ENCODE results near the gene TRNT1.

GRCh38 chr3:3105246-3105645 is 21.5 kb upstream of the TRNT1 start:
- TF ChIP-seq, protein P1, sequence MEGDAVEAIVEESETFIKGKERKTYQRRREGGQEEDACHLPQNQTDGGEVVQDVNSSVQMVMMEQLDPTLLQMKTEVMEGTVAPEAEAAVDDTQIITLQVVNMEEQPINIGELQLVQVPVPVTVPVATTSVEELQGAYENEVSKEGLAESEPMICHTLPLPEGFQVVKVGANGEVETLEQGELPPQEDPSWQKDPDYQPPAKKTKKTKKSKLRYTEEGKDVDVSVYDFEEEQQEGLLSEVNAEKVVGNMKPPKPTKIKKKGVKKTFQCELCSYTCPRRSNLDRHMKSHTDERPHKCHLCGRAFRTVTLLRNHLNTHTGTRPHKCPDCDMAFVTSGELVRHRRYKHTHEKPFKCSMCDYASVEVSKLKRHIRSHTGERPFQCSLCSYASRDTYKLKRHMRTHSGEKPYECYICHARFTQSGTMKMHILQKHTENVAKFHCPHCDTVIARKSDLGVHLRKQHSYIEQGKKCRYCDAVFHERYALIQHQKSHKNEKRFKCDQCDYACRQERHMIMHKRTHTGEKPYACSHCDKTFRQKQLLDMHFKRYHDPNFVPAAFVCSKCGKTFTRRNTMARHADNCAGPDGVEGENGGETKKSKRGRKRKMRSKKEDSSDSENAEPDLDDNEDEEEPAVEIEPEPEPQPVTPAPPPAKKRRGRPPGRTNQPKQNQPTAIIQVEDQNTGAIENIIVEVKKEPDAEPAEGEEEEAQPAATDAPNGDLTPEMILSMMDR (IDR thresholded peaks at IDR 0.05): no peak
- TF ChIP-seq POLR2A (IDR thresholded peaks at IDR 0.05): no peak

Measured in heart left ventricle (tissue), 13 donors.